Neuronal stem cell (in vitro differentiated cells): ENCODE measurements around the gene KRT23.

Experiments used
- DNase-seq: peaks from one replicate; pipeline ENCODE4 v3.0.0-alpha.2; 2013; ENCODE audit warnings: low spot score
- H2AFZ ChIP-seq: one replicate; pipeline ENCODE4 v1.6.1; 2013; ENCODE audit warnings: mild to moderate bottlenecking, low read length, inconsistent platforms
- H2AK5ac ChIP-seq: 2 replicates; pipeline ENCODE4 v1.6.1; 2013; ENCODE audit warnings: low read depth, mild to moderate bottlenecking, inconsistent platforms, low read length, moderate library complexity, mixed read lengths
- H2BK120ac ChIP-seq: 2 replicates; pipeline ENCODE4 v1.6.1; 2013; ENCODE audit warnings: low read depth, mild to moderate bottlenecking, inconsistent platforms, low read length, moderate library complexity, mixed read lengths
- H2BK12ac ChIP-seq: one replicate; pipeline ENCODE4 v1.6.1; 2013; ENCODE audit warnings: low read length, inconsistent platforms
- H2BK15ac ChIP-seq: 2 replicates; pipeline ENCODE4 v1.6.1; 2013; ENCODE audit warnings: mild to moderate bottlenecking, low read length, inconsistent platforms, mixed read lengths
- H2BK5ac ChIP-seq: one replicate; pipeline ENCODE4 v1.6.1; 2013; ENCODE audit warnings: inconsistent platforms, mild to moderate bottlenecking, low read length, moderate library complexity
- H3K14ac ChIP-seq: one replicate; pipeline ENCODE4 v1.6.1; 2013; ENCODE audit warnings: low read length, inconsistent platforms
- H3K18ac ChIP-seq: 2 replicates; pipeline ENCODE4 v1.6.1; 2013; ENCODE audit warnings: low read length, inconsistent platforms
- H3K23ac ChIP-seq: 2 replicates; pipeline ENCODE4 v1.6.1; 2013; ENCODE audit warnings: low read depth, mild to moderate bottlenecking, mixed read lengths, low read length, inconsistent platforms; ENCODE audit not compliant: poor library complexity
- H3K27ac ChIP-seq: replicated peaks from 3 replicates; pipeline ENCODE4 v1.5.1; 2013; ENCODE audit warnings: low read length, inconsistent platforms
- H3K27me3 ChIP-seq, 3 experiments: 2 replicates each; pipeline ENCODE4 v1.6.1; 2013; ENCODE audit warnings: low read length in 3 of 3, mild to moderate bottlenecking in 2 of 3, inconsistent platforms in 1 of 3, low read depth in 1 of 3, mixed read lengths in 1 of 3, moderate library complexity in 1 of 3; ENCODE audit not compliant: control insufficient read depth in 3 of 3, insufficient read depth in 3 of 3
- H3K36me3 ChIP-seq, 2 donors: replicated peaks in 1 of 2; 2 replicates each; pipeline ENCODE4 v1.6.1; 2013; ENCODE audit warnings: low read length in 2 of 2; ENCODE audit not compliant: control insufficient read depth in 2 of 2, insufficient read depth in 2 of 2
- H3K4ac ChIP-seq: 2 replicates; pipeline ENCODE4 v1.6.1; 2013; ENCODE audit warnings: inconsistent platforms, mild to moderate bottlenecking, low read length, moderate library complexity
- H3K4me1 ChIP-seq, 2 donors: 1 replicate in 1 of 2; 2 replicates in 1 of 2; pipeline ENCODE4 v1.6.1; 2013; ENCODE audit warnings: low read length in 2 of 2, low read depth in 1 of 2; ENCODE audit not compliant: control insufficient read depth in 2 of 2, insufficient read depth in 1 of 2
- H3K4me2 ChIP-seq: one replicate; pipeline ENCODE4 v1.6.1; 2013; ENCODE audit warnings: mild to moderate bottlenecking, low read length, inconsistent platforms; ENCODE audit not compliant: insufficient read depth, poor library complexity, severe bottlenecking
- H3K4me3 ChIP-seq, 2 donors: 2 replicates each; pipeline ENCODE4 v1.5.1; 2013; ENCODE audit warnings: low read length in 2 of 2, mild to moderate bottlenecking in 2 of 2, inconsistent platforms in 1 of 2, moderate library complexity in 1 of 2
- H3K79me1 ChIP-seq: one replicate; pipeline ENCODE4 v1.6.1; 2013; ENCODE audit warnings: low read depth, mild to moderate bottlenecking, inconsistent platforms, low read length, moderate library complexity
- H3K9ac ChIP-seq: one replicate; pipeline ENCODE4 v1.6.1; 2013; ENCODE audit warnings: mild to moderate bottlenecking, low read depth, low read length, inconsistent platforms; ENCODE audit not compliant: poor library complexity
- H3K9me3 ChIP-seq, 2 donors: replicated peaks in 1 of 2; 2 replicates each; pipeline versions ENCODE3 to v1.6.1; 2013; ENCODE audit warnings: low read length in 2 of 2, mild to moderate bottlenecking in 2 of 2, inconsistent platforms in 1 of 2, low read depth in 1 of 2, mixed read lengths in 1 of 2, moderate library complexity in 1 of 2; ENCODE audit not compliant: control insufficient read depth in 2 of 2, insufficient read depth in 1 of 2
- H4K8ac ChIP-seq: one replicate; pipeline ENCODE4 v1.6.1; 2013; ENCODE audit warnings: low read depth, mild to moderate bottlenecking, inconsistent platforms, low read length, moderate library complexity
- H4K91ac ChIP-seq: one replicate; pipeline ENCODE4 v1.6.1; 2013; ENCODE audit warnings: low read length, low read depth, mild to moderate bottlenecking, inconsistent platforms; ENCODE audit not compliant: poor library complexity
- WGBS, 2 donors: extraction: QIAGEN DNeasy Blood & Tissue Kit; methylation state at CpG; one replicate each; pipeline ENCODE4 v1.1.7; 2013; ENCODE audit warnings: missing lambda C conversion rate in 2 of 2, mixed read lengths in 1 of 2; ENCODE audit not compliant: insufficient read length in 2 of 2, insufficient replicate concordance in 1 of 2; ENCODE audit errors: extremely low coverage in 2 of 2; 5-methylcytosine and 5-hydroxymethylcytosine counted together

Gene KRT23

DNA sequence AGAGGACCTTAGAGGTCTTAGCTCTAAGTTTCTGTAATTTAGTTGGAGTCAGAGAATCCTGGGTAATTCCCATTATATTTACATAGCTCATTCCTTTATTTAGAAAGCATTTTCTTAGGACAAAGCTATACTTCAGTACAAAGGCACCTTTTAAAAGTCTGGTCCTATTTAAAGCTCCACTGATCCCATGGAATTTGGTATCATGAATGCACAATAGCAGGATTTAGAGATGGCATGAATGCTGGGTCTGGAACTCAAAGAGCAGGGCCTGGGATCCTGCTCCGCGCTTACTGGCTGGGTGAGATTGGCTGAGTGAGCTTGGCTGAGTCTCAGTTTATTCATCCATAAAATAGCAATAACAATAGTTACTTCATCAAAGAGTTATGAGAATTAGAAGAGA lies 4.8 kb downstream of the KRT23 start:
- no peak overlapping the region for H2BK15ac ChIP-seq
- H3K27me3 ChIP-seq = no peaks in the 10 kb centered on the region
- no peak overlapping the region for H2AFZ ChIP-seq
- H4K91ac ChIP-seq = no peak overlapping the region
- no peak overlapping the region for H4K8ac ChIP-seq
- H3K14ac ChIP-seq = no peak overlapping the region
- H2BK120ac ChIP-seq = no peak overlapping the region
- H3K9me3 ChIP-seq = no peaks in the 10 kb centered on the region
- H3K36me3 ChIP-seq = no peaks in the 10 kb centered on the region
- no peak overlapping the region for H3K4me2 ChIP-seq
- no peak overlapping the region for H2BK5ac ChIP-seq
- no peak overlapping the region for H3K4ac ChIP-seq
- H2AK5ac ChIP-seq = no peak overlapping the region
- H3K23ac ChIP-seq = no peak overlapping the region
- no peak overlapping the region for H3K9ac ChIP-seq
- WGBS, 2 donors = no CpG with 5 or more reads among the region's 2 CpGs
- H3K18ac ChIP-seq = no peak overlapping the region
- H2BK12ac ChIP-seq = no peak overlapping the region
- peaks cover 0 to 16% of the 10 kb centered on the region in 2 donors for H3K4me1 ChIP-seq
- peak overlapping the region; percentile 97 for H3K27ac ChIP-seq
- H3K79me1 ChIP-seq = no peaks in the 10 kb centered on the region
- DNase-seq = peak; percentile 85
- no peak overlapping the region for H3K4me3 ChIP-seq

DNA sequence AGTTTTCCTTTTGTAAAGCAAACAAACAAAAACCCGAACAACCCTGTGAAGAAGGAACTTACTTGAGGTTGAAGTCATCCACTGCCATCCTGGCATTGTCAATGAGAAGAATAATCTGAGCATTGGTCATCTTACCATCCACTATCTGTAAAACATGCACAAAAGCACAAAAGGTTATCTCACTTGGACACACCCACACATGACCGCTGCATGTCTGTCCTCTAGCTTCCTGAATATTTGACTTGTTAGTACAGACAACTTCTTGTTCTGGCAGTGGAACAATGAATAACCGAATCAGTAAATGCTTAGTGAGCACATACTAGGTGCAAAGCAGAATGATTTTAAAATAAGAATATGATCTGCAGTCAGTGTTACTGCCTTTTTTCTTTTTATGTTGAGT lies 6.1 kb downstream of the KRT23 start:
- Histone ChIP-seq H3K9me3 (no peaks in the 10 kb centered on the region), H2AK5ac (no peak overlapping the region), H3K14ac (no peak overlapping the region), H3K27ac (peak overlapping the region; percentile 60), H2BK12ac (peak overlapping the region; percentile 33), H3K4me1 (peaks cover 0 to 10% of the 10 kb centered on the region in 2 donors), H4K91ac (no peak overlapping the region), H3K9ac (no peak overlapping the region), H2AFZ (no peak overlapping the region), H3K79me1 (no peaks in the 10 kb centered on the region), H3K36me3 (no peaks in the 10 kb centered on the region), H2BK5ac (no peak overlapping the region), H2BK120ac (no peak overlapping the region), H3K27me3 (no peaks in the 10 kb centered on the region), H4K8ac (no peak overlapping the region), H3K23ac (no peak overlapping the region), H2BK15ac (no peak overlapping the region), H3K18ac (no peak overlapping the region), H3K4me3 (no peak overlapping the region), H3K4me2 (no peak overlapping the region), H3K4ac (no peak overlapping the region)
- no CpG with 5 or more reads among the region's 3 CpGs for WGBS, 2 donors
- no peak for DNase-seq

DNA sequence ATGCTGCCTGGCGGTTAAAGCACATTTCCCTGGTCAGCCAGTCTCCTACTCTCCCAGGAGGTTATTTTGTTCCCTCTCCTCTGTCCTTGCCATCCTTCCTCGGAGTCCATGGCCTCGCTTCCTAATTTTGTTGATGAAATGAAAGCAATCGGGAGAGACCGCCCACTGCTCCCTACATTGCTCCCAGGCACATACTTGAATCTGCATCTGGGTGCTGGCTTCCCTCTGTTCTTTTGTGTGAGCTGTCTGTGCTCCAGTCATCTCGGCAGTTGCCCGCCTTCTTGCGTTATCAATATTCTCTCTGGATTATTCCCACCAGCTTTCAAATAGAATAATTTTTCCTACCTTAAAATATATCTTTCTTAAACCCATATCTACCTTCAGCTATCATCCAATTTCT lies 11.1 kb downstream of the KRT23 start:
- H2BK12ac ChIP-seq = no peak overlapping the region
- H3K9ac ChIP-seq = no peak overlapping the region
- H2BK5ac ChIP-seq = no peak overlapping the region
- H3K27ac ChIP-seq = no peak overlapping the region
- no CpG with 5 or more reads among the region's 8 CpGs for WGBS, 2 donors
- no peak overlapping the region for H2BK120ac ChIP-seq
- no peak overlapping the region for H3K4me3 ChIP-seq
- H3K9me3 ChIP-seq = no peaks in the 10 kb centered on the region
- no peak overlapping the region for H4K91ac ChIP-seq
- H3K36me3 ChIP-seq = no peaks in the 10 kb centered on the region
- peaks cover 0 to 5% of the 10 kb centered on the region in 2 donors for H3K4me1 ChIP-seq
- DNase-seq = no peak
- H4K8ac ChIP-seq = no peak overlapping the region
- H3K14ac ChIP-seq = no peak overlapping the region
- H2AFZ ChIP-seq = no peak overlapping the region
- no peak overlapping the region for H3K18ac ChIP-seq
- H3K23ac ChIP-seq = no peak overlapping the region
- H2BK15ac ChIP-seq = no peak overlapping the region
- H3K4ac ChIP-seq = no peak overlapping the region
- H3K79me1 ChIP-seq = no peaks in the 10 kb centered on the region
- no peak overlapping the region for H2AK5ac ChIP-seq
- no peak overlapping the region for H3K4me2 ChIP-seq
- H3K27me3 ChIP-seq = peaks cover 0 to 7% (median 0%) of the 10 kb centered on the region in 3 experiments

DNA sequence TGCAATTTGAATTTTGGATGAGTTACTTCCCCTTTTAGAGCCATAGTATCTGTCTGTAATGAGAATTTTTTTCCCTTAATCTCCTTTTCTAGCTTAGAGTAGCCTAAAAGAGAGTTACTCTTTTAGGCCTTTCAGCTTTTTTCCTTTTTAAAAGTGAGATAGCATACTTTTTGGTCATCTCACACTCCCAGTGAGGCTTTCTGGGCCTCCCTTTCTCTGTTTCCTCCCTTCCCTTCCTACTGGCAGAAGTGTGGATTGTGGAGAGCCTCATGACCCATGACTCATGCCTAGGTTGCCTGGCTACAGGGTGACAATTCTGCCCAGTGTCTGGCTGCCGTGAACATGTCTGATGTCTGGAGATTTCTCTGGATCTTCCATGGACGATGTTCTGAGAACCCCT lies 15.2 kb downstream of the KRT23 start:
- H4K91ac ChIP-seq = no peak overlapping the region
- H3K27me3 ChIP-seq = peaks cover 0 to 7% (median 0%) of the 10 kb centered on the region in 3 experiments
- no peak overlapping the region for H3K18ac ChIP-seq
- H4K8ac ChIP-seq = no peak overlapping the region
- H2AK5ac ChIP-seq = no peak overlapping the region
- no peak overlapping the region for H2BK5ac ChIP-seq
- no peak overlapping the region for H3K4ac ChIP-seq
- H2BK15ac ChIP-seq = no peak overlapping the region
- H2AFZ ChIP-seq = peak overlapping the region; percentile 59
- no peak overlapping the region for H2BK120ac ChIP-seq
- no peaks in the 10 kb centered on the region for H3K79me1 ChIP-seq
- H3K4me3 ChIP-seq = no peak overlapping the region
- H3K4me2 ChIP-seq = no peak overlapping the region
- H3K27ac ChIP-seq = no peak overlapping the region
- peaks cover 0 to 2% of the 10 kb centered on the region in 2 donors for H3K4me1 ChIP-seq
- H3K36me3 ChIP-seq = no peaks in the 10 kb centered on the region
- WGBS, 2 donors = no CpG with 5 or more reads among the region's 2 CpGs
- H3K14ac ChIP-seq = no peak overlapping the region
- no peak overlapping the region for H2BK12ac ChIP-seq
- H3K9ac ChIP-seq = no peak overlapping the region
- no peaks in the 10 kb centered on the region for H3K9me3 ChIP-seq
- no peak overlapping the region for H3K23ac ChIP-seq
- DNase-seq = no peak
